Activated CD4-positive, alpha-beta T cell treated with anti-CD3 and anti-CD28 coated beads, Interleukin-10, Interleukin-2, amounts not matched to agents 100 ng/mL and 50 ng/mL, durations not matched to agents 16 hours and 8 hours (primary cell): Measurements from ENCODE around the gene MPC2.

Source experiments
- DNase-seq: peaks from one replicate; pipeline ENCODE4 v3.0.0-alpha.2; 2020

MPC2 gene

DNA sequence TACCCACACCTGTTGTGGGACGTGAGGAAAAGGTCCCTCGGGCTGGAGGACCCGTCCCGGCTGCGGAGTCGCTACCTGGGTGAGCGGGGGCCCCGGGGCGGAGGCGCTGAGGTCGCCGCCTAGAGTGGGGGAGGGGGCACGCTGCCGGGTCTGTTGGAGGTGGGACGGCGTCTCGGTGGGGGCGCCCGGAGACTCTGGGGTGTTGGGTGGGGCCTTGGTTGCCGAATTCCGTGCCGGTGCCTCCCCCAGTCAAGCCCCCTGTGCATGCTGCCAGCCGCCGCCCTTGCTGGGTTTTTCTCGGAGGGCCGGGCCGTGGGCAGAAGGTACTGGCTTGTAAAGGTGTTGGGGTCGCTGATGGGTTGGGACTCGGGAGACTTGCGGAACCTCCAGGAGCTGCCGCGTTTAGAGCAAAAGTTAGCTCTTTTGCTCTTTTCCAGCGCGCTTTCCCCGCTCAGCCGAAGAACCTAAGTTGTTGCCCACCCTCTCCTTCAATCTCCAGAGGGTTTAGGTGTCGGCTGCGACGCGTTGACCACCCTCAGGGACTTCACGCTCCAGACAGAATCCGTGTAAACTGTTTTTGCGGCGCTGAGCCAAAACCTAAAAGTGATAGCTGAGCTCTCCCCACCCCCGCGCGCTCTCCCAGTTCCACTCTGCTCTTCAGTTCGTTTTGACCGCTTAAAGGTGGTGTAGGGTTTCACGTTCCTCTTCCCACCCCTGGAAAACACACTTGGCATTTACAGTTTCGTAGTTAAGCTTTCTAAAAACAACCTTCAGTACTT is at the start of gene MPC2:
TSS of gene MPC2 (minus strand) at position 143 of the 779 bp plus-strand sequence. CDS start 1,231 bp downstream, outside the sequence.
- peak; percentile 52 for DNase-seq

DNA sequence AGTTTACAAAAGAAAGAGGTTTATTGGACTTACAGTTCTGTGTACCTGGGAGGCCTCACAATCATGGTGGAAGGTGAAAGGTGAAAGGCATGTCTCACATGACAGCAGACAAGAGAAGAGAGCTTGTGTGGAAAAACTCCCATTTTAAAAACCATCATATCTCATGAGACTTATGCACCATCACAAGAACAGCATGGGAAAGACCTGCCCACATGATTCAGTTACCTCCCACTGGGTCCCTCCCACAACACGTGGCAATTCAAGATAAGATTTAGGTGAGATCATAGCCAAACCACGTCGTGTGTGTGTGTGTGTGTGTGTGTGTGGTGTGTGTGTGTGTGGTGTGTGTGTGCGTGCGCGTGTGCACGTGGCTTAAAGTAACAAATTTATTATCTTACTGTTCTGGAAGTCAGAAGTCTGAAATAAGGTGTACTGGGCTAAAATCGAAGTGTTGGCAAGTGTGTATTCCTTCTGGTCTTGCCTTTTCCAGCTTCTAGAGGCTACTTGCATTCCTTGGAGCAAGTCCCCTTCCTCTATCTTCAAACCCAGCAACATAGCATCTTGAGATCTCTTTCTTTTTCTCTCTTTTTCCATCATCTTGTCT is 48.1 kb upstream of the MPC2 start:
- DNase-seq = peak; percentile 4

DNA sequence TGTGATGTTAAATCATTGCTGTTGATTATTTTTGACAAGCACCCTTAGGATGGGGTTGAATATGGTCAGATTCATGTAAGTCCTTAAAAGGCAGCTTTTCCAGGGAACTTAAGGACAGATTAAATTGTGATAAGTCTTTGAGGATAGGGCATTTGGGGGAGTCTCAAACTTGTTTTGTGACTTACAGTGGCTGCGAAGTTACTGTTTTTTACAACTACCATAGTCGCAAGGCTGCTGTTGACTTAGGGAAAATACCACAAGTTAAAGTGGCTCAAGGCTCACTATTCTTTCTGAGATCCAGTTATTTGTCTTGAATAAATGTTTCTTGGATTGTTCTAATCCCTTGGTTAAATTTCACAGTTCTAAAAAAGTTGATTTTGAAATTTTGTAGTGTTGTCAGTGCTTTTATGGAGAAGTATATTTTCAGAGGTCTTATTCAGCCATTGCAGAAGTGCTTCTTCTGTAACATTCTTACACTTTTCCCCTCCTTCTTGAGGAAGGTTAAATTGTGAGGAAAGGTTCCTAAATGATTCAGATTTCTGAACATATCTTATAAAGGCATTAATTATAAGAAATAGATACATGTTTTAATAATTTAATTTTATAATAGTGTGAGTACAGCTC is 47.0 kb upstream of the MPC2 start:
- no peak for DNase-seq

DNA sequence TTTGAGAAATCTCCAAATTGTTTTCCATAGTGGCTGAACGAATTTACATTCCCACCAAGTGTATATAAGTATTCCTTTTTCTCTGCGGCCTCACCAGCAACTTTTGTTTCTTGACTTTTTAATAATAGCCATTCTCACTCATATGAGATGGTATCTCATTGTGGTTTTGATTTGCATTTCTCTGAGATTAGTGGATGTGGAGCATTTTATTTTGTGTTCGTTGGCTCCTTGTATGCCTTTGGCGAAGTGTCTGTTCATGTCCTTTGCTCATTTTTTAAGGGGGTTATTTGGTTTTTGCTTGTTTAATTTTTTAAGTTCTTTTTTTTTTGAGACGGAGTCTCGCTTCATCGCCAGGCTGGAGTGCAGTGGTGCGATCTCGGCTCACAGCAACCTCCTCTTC is 45.1 kb upstream of the MPC2 start:
- no peak for DNase-seq

DNA sequence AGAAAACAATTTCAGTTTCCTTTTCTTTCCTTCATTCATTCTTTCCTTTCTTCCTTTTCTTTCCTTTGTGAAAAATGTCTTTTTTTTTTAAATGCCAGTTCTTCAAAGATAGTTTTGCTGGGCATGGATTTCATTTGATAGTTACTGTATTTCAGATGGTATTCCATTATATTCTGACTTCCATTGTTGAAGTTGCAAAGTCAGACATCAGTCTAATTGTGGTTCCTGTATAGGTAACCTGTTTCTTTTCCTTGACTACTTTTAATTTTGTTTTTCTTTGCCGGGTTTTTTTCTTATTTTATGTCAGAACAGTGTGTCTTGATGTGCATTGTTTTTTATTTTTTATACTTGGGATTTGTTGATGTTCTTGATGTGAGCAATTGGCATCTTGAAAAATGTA is 40.4 kb upstream of the MPC2 start:
- no peak for DNase-seq

DNA sequence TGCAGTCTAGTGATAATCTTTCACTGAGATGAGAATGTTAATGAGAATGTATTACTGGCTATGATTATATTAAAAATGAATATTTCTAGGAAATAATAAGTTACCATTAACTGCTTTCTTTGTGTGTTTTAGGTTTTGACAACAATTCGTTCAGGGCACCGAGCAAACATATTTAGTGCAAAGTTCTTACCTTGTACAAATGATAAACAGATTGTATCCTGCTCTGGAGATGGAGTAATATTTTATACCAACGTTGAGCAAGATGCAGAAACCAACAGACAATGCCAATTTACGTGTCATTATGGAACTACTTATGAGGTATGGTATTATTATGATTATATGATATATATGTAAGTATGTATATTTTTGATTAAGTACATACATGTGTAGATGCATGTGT is 37.8 kb upstream of the MPC2 start:
- no peak for DNase-seq

DNA sequence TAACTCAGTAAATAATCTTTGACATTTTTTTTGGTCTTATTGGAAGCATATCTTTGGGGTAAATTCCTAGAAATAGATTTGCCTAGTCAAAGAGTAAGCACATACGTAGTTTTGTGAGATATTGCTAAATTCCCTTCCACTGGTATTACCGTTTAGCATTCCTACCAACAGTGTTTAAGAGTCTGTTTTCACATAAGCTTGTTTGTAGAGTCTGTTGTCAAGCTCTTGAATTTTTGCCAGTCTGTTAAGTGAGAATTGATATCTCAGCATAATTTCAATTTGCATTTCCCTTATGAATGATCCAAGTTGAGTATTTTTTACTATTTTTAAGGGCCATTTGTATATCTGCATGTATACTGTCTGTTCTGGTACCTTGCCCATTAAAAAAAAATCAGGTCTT is 37.0 kb upstream of the MPC2 start:
- DNase-seq = no peak

DNA sequence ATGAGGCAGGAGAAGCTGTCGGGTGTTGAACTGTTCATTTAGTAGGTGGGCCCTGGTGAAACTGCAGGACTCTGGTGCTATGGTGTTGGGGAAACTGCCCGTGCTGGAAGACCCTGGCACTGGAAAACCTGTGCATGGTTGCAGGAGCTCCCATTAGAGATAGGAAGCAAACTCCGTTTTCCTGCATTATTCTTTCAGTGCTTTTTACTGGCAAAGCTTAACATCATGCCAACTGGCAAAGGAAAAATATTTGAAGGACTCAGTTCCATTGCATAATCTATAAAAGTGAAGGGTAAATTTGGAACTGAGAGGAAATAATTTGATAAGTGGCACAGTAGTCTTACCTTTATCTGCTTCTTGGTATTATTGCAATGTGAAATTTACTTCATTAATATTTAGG is 31.7 kb upstream of the MPC2 start:
- DNase-seq = no peak

DNA sequence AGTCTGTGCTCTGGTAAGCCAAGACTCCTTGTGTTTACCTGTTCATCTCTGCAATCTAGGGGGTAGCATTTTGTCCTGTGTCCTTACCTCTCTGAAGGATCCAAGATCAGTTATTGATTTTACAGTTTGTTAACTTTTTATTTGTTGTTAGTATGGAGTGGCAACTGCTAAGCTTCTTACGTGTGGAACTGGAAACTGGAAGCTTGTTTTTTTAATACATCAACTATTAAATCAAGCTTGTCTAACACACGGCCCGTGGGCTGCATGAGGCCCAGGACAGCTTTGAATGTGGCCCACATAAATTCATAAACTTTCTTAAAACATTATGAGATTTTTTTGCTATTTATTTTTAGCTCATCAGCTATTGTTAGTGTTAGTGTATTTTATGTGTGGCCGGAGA is 29.2 kb upstream of the MPC2 start:
- no peak for DNase-seq

DNA sequence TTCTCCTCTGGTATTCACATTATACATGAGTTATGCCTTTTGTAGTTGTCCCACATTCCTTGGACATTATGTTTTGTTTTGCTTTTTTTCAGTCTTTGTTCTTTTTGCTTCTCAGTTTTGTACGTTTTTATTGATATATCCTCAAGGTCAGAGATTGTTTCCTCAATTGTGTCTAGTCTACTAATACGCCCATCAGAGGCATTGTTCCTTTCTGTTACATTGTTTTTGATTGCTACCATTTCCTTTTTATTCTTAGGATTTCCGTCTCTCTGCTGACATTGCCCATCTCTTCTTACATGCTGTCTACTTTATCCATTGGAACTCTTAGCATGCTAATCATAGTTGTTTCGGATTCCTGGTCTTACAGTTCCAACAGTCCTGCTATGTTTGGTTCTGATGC is 27.8 kb upstream of the MPC2 start:
- DNase-seq = no peak

DNA sequence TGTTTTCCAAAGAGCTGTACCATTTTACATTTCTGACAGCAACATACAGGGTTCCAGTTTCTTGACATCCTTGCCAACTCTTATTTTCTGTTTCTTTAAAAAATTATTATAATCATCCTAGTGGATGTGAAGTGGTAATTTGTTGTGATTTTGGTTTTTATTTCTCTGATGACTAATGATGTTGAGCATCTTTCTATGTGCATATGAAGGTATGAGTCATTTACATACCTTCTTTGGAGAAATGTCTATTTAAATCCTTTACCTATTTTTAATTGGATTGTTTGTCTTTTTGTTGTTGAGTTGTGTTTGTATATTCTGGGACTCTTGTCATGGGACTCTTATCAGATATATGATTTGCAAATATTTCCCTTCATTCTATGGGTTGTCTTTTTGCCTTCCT is 20.8 kb upstream of the MPC2 start:
- DNase-seq = no peak

DNA sequence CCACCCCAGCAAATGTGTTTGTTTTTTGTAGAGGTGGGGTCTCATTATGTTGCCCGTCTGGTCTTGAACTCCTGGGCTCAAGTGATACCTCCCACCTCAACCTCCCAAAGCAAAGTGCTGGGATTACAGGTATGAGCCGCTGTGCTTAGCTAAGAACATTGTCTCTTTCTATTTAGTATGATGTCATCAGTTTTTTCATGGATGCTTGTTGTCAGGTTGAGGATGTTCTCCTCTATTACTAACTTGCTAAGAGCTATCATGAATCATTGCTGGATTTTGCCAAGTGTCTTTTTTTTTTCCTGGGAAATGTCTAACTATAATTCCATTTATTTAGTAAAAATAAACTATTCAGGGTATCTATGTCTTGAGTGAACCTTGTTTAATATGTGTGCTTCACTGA is 19.0 kb upstream of the MPC2 start:
- DNase-seq = no peak

DNA sequence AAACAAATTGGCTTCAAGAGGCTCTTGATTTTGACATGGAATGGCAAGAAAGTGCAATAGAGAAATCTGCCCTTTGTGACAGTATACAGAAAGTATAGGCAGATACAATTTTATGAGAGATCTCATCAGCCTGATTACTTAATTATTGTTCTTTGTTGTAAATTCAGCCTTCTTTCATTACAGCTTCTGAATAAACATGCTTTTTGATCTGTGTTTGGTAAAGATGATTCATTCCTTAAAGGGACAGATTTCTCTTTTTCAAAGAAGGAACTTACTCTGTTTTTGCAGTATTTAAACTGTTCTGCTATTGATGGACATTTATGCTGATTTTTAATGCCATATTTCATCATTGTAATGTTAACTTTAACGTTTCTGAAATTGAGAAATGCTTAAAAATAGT is 13.7 kb upstream of the MPC2 start:
- no peak for DNase-seq

DNA sequence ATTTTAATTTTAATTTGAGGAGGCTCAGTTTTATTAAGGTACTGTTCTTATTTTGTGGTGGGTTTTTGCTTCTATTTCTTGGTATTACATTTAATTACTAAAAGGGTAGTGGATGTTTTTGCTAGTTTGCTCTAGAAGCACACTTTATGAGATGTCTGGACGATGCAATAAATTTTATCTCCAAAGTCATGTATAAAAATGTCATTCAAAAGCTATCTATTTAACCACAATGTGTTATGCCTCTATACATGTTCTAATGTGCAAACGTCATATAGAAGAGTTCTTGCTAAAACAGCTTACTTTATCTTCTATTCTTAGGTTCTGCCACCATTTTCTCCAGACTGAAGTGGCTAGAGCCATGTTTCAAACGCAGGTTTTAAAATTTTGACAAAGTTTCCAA is 12.9 kb upstream of the MPC2 start:
- no peak for DNase-seq

DNA sequence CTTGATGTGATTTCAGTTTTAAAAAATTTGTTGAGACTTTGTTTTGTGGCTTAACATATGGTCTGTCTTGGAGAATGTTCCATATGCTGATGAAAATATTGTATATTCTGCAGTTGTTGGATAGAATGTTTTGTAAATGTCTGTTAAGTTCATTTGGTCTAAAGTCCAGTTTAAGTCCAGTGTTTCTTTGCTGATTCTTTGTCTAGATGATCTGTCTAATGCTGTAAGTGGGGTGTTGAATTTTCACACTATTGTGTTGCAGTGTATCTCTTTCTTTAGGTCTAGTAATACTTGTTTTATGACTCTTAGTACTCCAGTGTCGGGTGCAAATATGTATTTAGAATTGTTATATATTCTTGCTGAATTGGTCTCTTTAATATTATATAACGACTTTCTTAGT is 10.9 kb upstream of the MPC2 start:
- no peak for DNase-seq

DNA sequence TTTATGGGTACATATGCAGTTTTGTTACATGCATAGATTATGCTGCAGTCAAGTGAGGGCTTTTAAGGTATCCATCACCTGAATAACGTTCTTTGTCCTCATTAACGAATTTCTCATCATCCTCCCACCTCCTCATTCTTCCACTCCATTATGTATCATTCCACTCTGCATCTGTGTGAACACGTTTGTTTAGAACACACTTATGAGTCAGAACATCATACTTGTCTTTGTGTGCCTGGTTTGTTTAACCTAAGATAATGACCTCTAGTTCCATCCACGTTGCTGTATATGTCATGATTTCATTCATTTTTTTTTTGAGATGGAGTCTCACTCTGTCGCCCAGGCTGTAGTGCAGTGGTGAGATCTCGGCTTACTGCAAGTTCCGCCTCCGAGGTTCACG is 6.7 kb upstream of the MPC2 start:
- DNase-seq = no peak

DNA sequence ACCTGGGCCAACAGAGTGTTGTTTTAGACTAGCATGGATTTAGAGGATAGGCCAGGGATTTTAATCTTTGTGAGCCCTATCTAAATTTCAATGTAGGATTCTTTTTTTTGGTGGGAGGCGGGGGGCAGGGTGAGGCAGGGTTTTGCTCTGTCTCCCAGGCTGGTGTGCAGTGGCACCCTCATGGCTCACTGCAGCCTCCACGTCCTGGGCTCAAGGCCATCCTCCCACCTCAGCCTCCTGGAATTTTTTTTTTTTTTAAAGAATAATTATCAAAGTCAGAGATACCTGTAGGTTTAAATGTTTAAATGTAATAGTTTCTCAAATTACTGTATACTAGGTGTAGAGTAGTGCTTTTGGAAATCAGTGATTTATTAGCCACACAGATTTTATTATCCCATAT is 3.4 kb upstream of the MPC2 start:
- no peak for DNase-seq

DNA sequence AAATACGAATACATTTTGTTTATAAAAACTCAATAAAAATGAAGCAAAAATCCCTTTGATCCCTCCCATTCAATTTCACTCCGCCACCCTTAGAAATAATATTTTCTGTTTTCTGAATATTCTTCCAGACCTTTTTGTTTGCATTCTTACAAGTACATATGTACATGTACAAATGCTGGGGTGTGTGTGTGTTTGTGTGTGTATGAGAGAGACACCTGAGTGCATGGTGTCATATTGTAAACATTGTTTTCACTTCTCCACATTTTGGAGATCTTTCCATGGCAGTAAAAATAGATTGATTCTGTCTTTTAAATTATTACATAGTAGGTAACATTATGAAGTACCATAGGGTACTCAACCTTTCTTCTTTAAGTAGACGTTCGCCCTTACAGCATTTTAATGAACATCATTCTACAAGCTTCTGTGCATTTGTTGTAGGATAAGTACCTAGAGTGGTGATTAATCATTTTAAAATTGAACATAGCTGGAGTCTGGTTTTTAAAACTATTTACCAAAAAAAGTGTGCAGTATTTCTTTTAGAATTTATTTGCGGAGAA is 1.3 kb upstream of the MPC2 start:
- no peak for DNase-seq

DNA sequence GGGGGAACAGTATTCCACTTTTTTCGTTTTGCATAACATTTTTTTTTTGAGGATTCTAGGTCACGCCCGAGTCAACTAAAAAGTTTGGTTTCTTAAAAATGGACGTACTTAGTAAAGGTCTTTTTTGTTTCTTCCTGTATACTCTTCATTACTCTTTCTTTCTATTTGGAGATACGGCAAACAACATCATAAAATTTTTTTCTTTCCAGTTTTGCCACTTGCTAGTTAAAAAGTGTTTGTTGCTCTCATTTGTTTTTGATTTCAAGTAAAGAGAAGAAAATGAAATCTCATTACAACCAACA is 788 bp upstream of the MPC2 start:
- DNase-seq = no peak

DNA sequence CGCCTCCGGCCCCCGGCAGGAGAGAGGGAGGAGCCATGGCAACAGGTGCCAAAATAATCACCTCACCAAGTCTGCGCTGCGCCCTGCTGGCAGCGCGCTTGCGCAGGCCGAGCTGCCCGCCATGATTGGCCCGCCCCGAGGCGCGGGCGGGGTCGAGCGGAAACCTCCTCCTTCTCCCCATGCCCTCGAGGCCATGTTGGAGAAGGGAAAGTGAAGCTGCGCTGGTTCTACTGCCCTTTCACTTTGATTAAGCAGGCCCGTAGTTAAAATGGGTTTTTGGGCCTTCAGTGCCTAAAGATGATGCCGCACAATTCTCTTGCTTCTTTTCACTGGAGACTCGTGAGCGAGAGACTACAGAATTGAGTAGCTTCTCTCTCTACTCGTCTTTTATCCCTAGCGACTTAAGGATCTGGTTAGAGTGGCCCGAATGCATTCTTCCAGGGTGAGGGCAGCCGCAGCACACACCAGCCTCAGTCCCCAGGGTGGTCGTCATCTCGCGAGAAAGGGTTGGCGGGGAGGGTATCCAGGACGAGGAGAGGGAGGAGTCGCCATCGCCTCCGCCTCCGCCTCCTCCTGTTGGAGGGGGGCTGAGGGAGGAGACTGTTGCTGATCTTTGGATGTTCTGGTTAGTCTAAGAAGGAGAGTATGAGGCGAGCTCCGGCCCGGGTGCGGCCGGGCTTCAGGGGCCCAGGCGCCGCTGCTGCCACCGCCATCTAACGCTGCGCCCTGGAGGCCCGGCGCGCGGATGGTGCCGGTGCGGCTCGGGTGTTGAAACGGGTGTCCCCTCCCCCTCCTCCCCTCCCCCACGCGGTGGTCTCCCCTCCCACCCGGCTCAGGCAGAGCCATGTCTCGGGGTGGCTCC is 573 bp downstream of the MPC2 start, which contains the start of gene DCAF6:
TSS of gene DCAF6 (plus strand) at position 616 of the 862 bp plus-strand sequence. CDS start at position 845, 229 bp downstream.
- DNase-seq = peak; percentile 99

DNA sequence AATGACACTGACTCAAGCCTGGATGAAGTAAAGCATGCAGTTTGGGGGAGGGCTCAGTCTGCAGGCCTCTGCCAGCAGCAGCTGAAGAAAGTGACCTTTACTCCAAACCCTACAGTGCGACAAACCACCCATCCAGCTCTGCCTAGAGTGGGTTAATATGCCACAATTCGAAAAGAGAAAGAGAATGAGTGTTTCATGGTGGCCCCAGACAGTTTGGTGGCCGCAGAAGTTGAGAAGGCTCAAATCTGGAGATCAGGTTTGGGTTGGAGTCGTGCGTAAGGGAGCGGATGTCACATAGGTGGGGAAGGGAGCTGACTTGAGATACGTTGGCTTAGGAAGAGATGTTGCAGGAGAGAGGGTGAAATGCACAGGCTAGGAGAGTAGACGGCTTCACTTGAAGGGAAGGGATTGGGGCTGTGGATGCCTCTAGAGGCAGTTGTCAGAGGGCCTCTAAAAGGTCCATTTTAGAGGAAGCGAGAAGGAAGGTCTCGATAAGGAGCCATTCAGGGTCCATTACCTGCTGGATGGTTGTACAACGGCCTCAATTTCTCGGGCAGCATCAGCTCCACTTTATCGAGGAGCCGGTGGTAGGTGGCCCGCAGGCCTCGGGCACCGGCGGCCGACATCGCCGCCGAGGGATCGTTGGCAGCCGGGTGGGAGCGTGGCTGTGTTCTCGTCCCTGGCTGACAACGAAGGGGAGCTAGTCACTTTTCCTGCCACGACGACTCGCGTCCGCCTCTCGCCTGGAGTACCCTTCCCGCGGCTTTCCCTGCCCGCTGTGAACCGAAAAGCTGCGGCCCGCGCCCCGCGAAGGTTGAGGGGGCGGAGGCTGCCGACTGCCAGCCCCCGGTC is 1.4 kb downstream of the MPC2 start:
- peak; percentile 58 for DNase-seq
